Measurements from ENCODE around the gene MEF2C.

The MEF2C gene

DNA sequence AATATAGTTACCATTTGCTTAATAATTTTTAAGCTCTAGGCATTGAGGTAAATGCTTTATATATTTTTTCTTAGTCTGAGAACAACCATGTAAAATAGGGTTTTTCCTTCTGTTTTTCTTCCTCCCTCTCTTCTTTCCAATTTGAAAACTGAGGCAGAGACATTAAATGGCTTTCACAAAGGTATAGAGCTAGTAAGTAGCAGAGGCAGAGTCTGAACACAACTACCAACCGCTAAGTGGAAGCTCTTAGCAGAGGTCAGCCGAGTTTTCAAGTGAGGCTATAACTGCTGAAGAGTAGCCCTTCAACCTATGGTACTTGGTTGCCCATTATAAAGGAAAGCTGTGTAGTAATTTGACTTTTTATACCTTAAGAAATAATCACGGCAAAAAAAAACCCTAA is 187.1 kb downstream of the MEF2C start:
- peaks cover 4% of the 10 kb centered on the region for H3K36me3 Mint-ChIP-seq
- H3K4me1 Mint-ChIP-seq = peaks cover 5% of the 10 kb centered on the region
- H3K9me3 Mint-ChIP-seq = no peaks in the 10 kb centered on the region
- no peak overlapping the region for H3K27ac Mint-ChIP-seq
- peaks cover 62% of the 10 kb centered on the region for H3K27me3 Mint-ChIP-seq
- H3K4me3 Mint-ChIP-seq = no peak overlapping the region

DNA sequence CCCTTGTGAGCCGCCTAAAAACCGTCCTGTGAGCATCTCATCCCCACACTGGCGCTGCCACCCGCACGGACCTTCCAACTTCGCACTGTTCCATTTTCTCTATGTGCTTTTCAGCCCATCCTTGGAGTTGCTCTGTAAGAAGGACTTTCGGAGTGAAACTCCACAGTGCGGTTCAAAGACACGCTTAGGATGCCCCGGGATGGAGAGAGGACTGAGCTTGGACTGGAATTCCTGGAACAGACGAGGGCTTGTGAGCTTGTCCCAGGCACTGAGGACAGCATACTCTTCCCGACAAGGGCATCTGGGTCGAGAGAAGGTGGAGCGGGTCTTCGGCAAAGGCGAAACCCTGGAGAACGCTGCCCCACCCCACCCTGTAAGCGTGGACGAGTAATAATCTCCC is 187.8 kb downstream of the MEF2C start:
- Mint-ChIP-seq H3K4me1 (peaks cover 12% of the 10 kb centered on the region), H3K27me3 (peaks cover 67% of the 10 kb centered on the region), H3K27ac (no peak overlapping the region), H3K9me3 (no peaks in the 10 kb centered on the region), H3K36me3 (peaks cover 4% of the 10 kb centered on the region), H3K4me3 (no peak overlapping the region)

- H3K4me1 Mint-ChIP-seq = peaks cover 13% of the 10 kb centered on the region
- peaks cover 63% of the 10 kb centered on the region for H3K27me3 Mint-ChIP-seq
- H3K36me3 Mint-ChIP-seq = peaks cover 4% of the 10 kb centered on the region
- no peaks in the 10 kb centered on the region for H3K9me3 Mint-ChIP-seq
- H3K27ac Mint-ChIP-seq = no peak overlapping the region
- no peak overlapping the region for H3K4me3 Mint-ChIP-seq
Measured at GRCh38 chr5:88694023-88694679, 188.8 kb downstream of the MEF2C start.

DNA sequence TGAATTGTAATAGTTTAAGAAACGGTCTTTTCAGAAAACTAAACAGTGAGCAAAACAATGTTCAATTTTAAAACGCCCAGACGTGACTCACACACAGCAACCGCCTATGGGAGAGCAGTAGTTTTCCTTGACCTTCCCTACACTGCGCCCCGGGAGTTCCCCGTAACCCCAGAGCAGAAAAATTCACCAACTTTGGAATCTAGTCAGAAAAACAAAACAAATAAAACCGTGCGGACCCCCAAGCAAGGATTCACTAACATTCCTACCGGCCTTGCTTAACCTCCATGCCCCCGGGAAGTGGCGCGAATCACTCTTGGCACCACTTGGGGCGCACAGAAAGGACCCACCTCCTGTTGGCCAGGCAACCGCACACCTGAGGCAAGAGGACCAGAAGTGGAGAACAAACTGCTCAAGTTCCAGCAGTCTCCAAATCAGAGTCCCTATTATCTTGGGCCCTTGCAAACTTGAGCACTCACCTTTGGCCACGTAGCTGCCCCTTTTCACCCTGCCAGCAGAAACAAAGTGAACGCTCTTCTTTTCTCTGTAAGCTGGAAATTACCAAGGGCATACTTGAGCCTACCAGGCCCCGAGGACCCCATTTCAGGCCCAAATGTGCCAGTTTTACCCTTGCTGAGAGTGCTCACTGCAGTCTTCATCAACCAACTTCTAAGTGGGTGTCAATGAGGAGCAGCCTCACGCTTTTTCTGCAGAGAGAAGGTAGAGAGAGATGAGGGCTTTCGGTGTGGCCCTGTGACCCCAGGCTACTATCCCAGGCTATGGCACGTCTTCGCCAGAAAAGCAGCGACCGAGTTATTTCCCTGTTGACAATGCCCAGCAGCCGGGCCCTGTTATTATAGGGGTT is 189.7 kb downstream of the MEF2C start:
- peaks cover 62% of the 10 kb centered on the region for H3K27me3 Mint-ChIP-seq
- no peak overlapping the region for H3K27ac Mint-ChIP-seq
- H3K4me1 Mint-ChIP-seq = peaks cover 13% of the 10 kb centered on the region
- H3K36me3 Mint-ChIP-seq = peaks cover 4% of the 10 kb centered on the region
- no peaks in the 10 kb centered on the region for H3K9me3 Mint-ChIP-seq
- no peak overlapping the region for H3K4me3 Mint-ChIP-seq

- H3K9me3 Mint-ChIP-seq = no peaks in the 10 kb centered on the region
- no peak overlapping the region for H3K27ac Mint-ChIP-seq
- H3K27me3 Mint-ChIP-seq = peaks cover 67% of the 10 kb centered on the region
Measured at GRCh38 chr5:88691945-88692868, 190.8 kb downstream of the MEF2C start.

GRCh38 chr5:88691230-88691582 is 191.8 kb downstream of the MEF2C start:
- Mint-ChIP-seq H3K27ac (peak overlapping the region; percentile 42), H3K9me3 (peaks cover 2% of the 10 kb centered on the region)

More at GRCh38 chr5:88691945-88692868, 190.8 kb downstream of the MEF2C start:
- Mint-ChIP-seq H3K36me3 (peaks cover 4% of the 10 kb centered on the region), H3K4me3 (no peak overlapping the region), H3K4me1 (peaks cover 13% of the 10 kb centered on the region)

GRCh38 chr5:88690409-88691229 is 192.4 kb downstream of the MEF2C start:
- peak overlapping the region; percentile 75 for H3K4me3 Mint-ChIP-seq
- H3K27ac Mint-ChIP-seq = peak overlapping the region; percentile 42
- peaks cover 13% of the 10 kb centered on the region for H3K4me1 Mint-ChIP-seq
- H3K27me3 Mint-ChIP-seq = peaks cover 71% of the 10 kb centered on the region
- peaks cover 4% of the 10 kb centered on the region for H3K36me3 Mint-ChIP-seq
- H3K9me3 Mint-ChIP-seq = peaks cover 8% of the 10 kb centered on the region

More at GRCh38 chr5:88691230-88691582, 191.8 kb downstream of the MEF2C start:
- peak overlapping the region; percentile 75 for H3K4me3 Mint-ChIP-seq
- peaks cover 13% of the 10 kb centered on the region for H3K4me1 Mint-ChIP-seq
- peaks cover 69% of the 10 kb centered on the region for H3K27me3 Mint-ChIP-seq
- peaks cover 4% of the 10 kb centered on the region for H3K36me3 Mint-ChIP-seq

DNA sequence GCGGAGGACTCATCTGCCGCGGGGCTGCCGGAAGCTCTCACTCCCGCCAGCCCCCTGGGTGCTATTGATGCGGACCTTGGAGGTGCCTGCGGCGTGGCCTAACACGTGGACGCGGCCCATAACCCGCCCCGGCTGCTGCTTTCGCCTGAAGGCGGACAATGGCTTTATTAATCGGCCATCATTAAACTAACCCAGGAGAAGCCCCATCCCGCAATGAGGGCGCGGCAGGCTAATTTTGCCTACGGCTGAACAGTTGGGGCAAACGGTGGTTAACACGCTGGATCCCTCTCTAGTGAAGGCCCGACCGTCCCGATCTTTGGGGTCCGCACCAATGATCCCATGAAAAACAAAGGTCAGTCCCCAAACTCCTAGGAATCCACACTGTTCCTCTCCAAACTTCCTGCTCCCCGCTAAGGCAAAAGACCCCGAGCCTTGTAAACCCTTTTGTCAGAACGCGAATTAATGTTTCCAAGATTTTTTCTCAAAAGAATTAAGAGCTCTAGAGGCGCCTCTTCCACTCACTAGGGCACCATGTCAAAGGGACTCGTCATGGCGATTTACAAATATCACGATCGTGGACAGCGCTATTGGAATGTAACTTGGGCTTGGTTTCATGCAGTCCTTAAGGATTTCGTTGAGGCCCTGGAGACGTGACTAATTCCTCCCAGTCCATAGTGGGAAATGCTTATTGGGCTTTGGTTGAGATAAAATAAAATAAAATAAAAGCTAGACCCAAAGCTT is 193.1 kb downstream of the MEF2C start:
- Mint-ChIP-seq H3K36me3 (peaks cover 4% of the 10 kb centered on the region), H3K4me1 (peaks cover 13% of the 10 kb centered on the region), H3K27me3 (peaks cover 73% of the 10 kb centered on the region), H3K4me3 (no peak overlapping the region), H3K9me3 (peaks cover 8% of the 10 kb centered on the region), H3K27ac (no peak overlapping the region)

GRCh38 chr5:88688984-88689667 is 193.9 kb downstream of the MEF2C start:
- H3K27ac Mint-ChIP-seq = no peak overlapping the region
- H3K4me3 Mint-ChIP-seq = no peak overlapping the region
- H3K27me3 Mint-ChIP-seq = peaks cover 68% of the 10 kb centered on the region
- H3K36me3 Mint-ChIP-seq = peaks cover 4% of the 10 kb centered on the region
- peaks cover 8% of the 10 kb centered on the region for H3K9me3 Mint-ChIP-seq
- H3K4me1 Mint-ChIP-seq = peaks cover 13% of the 10 kb centered on the region

DNA sequence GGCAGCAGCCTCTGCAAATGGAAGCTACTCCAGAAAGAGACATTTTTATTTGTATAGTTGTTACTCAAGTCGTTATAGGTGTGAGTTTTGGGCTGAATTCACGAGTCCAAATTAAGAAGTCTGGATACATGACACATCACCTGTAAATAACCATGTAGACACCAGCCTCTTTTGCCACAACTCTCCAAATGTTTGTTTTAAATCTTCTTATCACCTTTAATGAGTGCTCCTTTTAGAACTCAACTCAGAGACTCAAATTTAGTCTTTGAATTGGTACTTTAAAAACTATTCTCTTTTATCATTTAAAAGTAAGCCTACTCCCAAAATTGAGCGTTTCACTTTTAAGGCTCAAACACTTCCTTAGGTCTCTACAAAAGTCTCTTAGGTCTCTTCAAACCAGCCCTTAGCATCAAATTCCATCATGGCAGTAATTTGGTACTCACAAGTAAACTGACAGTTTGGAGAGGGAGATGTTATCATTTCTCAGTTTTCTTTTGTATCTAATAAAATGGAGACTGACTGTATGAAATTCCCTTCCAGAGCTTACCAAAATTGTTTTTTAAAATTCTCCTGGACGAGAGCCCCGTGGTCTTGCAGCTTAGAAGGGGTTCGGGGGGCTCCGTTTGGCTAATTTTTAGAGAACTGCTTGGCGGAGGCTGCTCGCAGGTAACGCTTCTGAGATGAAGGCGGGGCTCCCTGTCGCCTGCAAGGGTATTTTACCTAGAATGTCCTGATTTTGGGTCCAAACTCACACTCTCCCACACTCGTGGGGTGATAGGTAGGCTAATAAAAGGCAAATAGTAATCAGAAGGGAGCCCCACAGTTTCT is 194.6 kb downstream of the MEF2C start:
- Mint-ChIP-seq H3K4me1 (peaks cover 18% of the 10 kb centered on the region), H3K27me3 (peaks cover 72% of the 10 kb centered on the region), H3K9me3 (peaks cover 8% of the 10 kb centered on the region), H3K27ac (no peak overlapping the region), H3K4me3 (no peak overlapping the region), H3K36me3 (peaks cover 4% of the 10 kb centered on the region)

DNA sequence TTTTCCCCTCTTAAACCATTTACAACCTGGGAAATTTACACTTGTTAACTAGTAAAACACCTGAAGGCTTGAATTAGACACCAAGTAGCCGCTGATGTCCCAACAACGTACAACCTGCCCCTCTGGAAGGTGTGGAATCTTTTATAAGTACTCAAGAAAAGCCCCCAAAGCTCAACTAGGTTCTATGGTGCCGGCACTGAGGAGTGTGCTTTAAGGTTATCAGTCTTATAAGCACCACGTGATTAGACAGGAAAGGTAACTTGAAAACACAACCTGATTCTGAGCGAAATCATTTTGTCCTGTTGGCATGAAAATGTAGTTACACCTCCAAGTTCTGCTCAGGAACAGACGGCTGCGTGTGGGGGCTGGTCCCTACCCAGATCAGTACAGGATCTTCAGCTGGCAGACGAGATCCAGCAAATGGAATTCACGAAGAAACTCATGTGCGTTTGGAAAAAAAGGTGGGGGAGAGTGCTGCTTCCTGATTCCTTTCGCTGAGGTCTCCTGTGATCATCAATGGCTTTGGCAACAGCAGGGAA is 195.5 kb downstream of the MEF2C start:
- Mint-ChIP-seq H3K4me3 (no peak overlapping the region), H3K36me3 (peaks cover 4% of the 10 kb centered on the region), H3K4me1 (peaks cover 18% of the 10 kb centered on the region), H3K27me3 (peaks cover 73% of the 10 kb centered on the region), H3K9me3 (peaks cover 8% of the 10 kb centered on the region), H3K27ac (no peak overlapping the region)

DNA sequence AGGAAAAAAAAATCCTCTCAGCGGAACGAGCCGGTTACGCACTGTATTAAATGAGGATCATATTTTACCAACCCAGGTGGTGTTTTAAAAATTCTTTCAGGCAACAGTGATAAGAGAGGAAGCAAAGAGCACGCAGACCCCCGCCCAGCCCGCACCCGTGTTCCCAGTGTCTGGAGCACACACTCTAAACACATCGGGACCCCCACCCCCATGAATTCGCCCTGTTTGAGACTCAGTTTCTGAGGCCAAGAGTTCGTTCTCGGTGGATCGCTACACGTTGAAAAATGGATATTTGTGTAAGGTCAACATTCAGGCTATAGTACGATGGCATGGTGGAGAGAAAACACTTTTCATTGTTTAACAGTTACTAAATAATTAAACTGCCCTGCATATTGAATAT is 196.3 kb downstream of the MEF2C start:
- Mint-ChIP-seq H3K4me1 (peaks cover 18% of the 10 kb centered on the region), H3K27ac (no peak overlapping the region), H3K4me3 (no peak overlapping the region), H3K9me3 (peaks cover 8% of the 10 kb centered on the region), H3K27me3 (peaks cover 72% of the 10 kb centered on the region), H3K36me3 (peaks cover 4% of the 10 kb centered on the region)
